Prostate gland (tissue), 2 donors: ENCODE data around the gene CLEC4M. TPM values are rescaled to one million over a fixed set of nuclear protein-coding genes. Genes with fewer than 3 reads are reported as not detected.

Experiments used
- DNase-seq: peaks from one replicate; pipeline ENCODE4 v3.0.0-alpha.2; 2019; ENCODE audit warnings: low spot score
- H3K27ac ChIP-seq, 2 donors: fragments of 200-600 bp; sonication (generic); 2 replicates each; pipeline ENCODE4 v1.5.1; 2017 to 2019
- H3K27me3 ChIP-seq: fragments of 200-600 bp; sonication (generic); replicated peaks from 2 replicates; pipeline ENCODE4 v1.5.1; 2019; ENCODE audit not compliant: insufficient read depth
- H3K36me3 ChIP-seq, 2 donors: fragments of 200-600 bp; sonication (generic); 1 replicate in 1 of 2; 2 replicates in 1 of 2; pipeline versions ENCODE4 v1.5.1 to v1.8.1; 2017 to 2019
- H3K4me1 ChIP-seq: fragments of 200-600 bp; sonication (generic); replicated peaks from 2 replicates; pipeline ENCODE4 v1.5.1; 2019
- H3K4me3 ChIP-seq, 2 donors: fragments of 200-600 bp; sonication (generic); 2 replicates each; pipeline ENCODE4 v1.5.1; 2017 to 2019
- H3K9me3 ChIP-seq: fragments of 200-600 bp; sonication (generic); 2 replicates; pipeline ENCODE4 v1.5.1; 2017
- CTCF ChIP-seq, 4 experiments: fragments of 200-600 bp in 2 of 4; fragments of 450-650 bp in 2 of 4; sonication (generic) in 2 of 4; IDR thresholded peaks; 1 replicate in 3 of 4; 2 replicates in 1 of 4; pipeline ENCODE4 v1.5.1; 2016 to 2019; ENCODE audit warnings: antibody characterized with exemption in 4 of 4, mild to moderate bottlenecking in 2 of 4, moderate library complexity in 2 of 4
- POLR2A ChIP-seq: fragments of 450-650 bp; IDR thresholded peaks from one replicate; pipeline ENCODE4 v1.6.1; 2016; ENCODE audit warnings: antibody characterized with exemption, mild to moderate bottlenecking
- POLR2AphosphoS5 ChIP-seq: sonication (generic); formaldehyde crosslinking; IDR thresholded peaks from one replicate; pipeline ENCODE4 v1.6.1; 2017; ENCODE audit warnings: antibody characterized with exemption
- WGBS: methylation state at CpG from one replicate; pipeline ENCODE4 v1.1.5; 2018; 5-methylcytosine and 5-hydroxymethylcytosine counted together
- intact Hi-C: fragments of 100-400 bp; cut with DNase I; formaldehyde crosslinking; loops from one replicate; pipeline ENCODE4 v1.14.2; 2022
- total RNA-seq, 2 donors: library from RNA; depleted of rRNA; stranded (reverse); fragments of >200 nt; gene quantifications; one replicate each; pipeline ENCODE4 v1.1.0, GENCODE V29; 2016

Gene CLEC4M
- total RNA-seq, 2 donors from 2014 or later = 11.0 TPM; not detected in 1

GRCh38 chr19:7734220-7735203 lies 28.5 kb upstream of the CLEC4M start:
- Histone ChIP-seq H3K27ac (no peak overlapping the region), H3K9me3 (no peaks in the 10 kb centered on the region), H3K4me3 (no peak overlapping the region), H3K4me1 (no peaks in the 10 kb centered on the region), H3K36me3 (no peaks in the 10 kb centered on the region), H3K27me3 (peaks cover 16% of the 10 kb centered on the region)
- WGBS = 52% methylated on average over 12 of the region's 12 CpGs
- DNase-seq = no peak
- TF ChIP-seq POLR2A = no peak
- no peak for TF ChIP-seq CTCF (IDR thresholded peaks at IDR 0.05)
- no peak for TF ChIP-seq POLR2AphosphoS5
- intact Hi-C loops = no loop called here

GRCh38 chr19:7736148-7736547 lies 26.9 kb upstream of the CLEC4M start:
- no peaks in the 10 kb centered on the region for H3K4me1 ChIP-seq
- intact Hi-C loops = no loop called here
- no peak for DNase-seq
- no peaks in the 10 kb centered on the region for H3K9me3 ChIP-seq
- no peak overlapping the region for H3K4me3 ChIP-seq
- H3K27ac ChIP-seq = no peak overlapping the region
- no peaks in the 10 kb centered on the region for H3K36me3 ChIP-seq
- no peak for TF ChIP-seq POLR2A
- TF ChIP-seq CTCF (IDR thresholded peaks at IDR 0.05) = no peak
- TF ChIP-seq POLR2AphosphoS5 = no peak
- H3K27me3 ChIP-seq = peaks cover 2% of the 10 kb centered on the region
- 92% methylated on average over 1 of the region's 1 CpG for WGBS

GRCh38 chr19:7737215-7737614 lies 25.8 kb upstream of the CLEC4M start:
- 79% methylated on average over 11 of the region's 11 CpGs for WGBS

GRCh38 chr19:7738023-7738422 lies 25.0 kb upstream of the CLEC4M start:
- DNase-seq = no peak
- Histone ChIP-seq H3K4me3 (no peak overlapping the region), H3K9me3 (no peaks in the 10 kb centered on the region), H3K36me3 (no peaks in the 10 kb centered on the region), H3K27ac (no peak overlapping the region), H3K27me3 (no peaks in the 10 kb centered on the region), H3K4me1 (no peaks in the 10 kb centered on the region)
- intact Hi-C loops = no loop called here
- TF ChIP-seq POLR2AphosphoS5 (no peak), CTCF (IDR thresholded peaks at IDR 0.05) (no peak), POLR2A (no peak)
- 71% methylated on average over 7 of the region's 7 CpGs for WGBS

More at GRCh38 chr19:7737215-7737614, 25.8 kb upstream of the CLEC4M start:
- TF ChIP-seq POLR2A (no peak), POLR2AphosphoS5 (no peak), CTCF (IDR thresholded peaks at IDR 0.05) (no peak)
- DNase-seq = no peak
- Histone ChIP-seq H3K4me3 (no peak overlapping the region), H3K36me3 (no peaks in the 10 kb centered on the region), H3K27me3 (no peaks in the 10 kb centered on the region), H3K9me3 (no peaks in the 10 kb centered on the region), H3K27ac (no peak overlapping the region), H3K4me1 (no peaks in the 10 kb centered on the region)
- intact Hi-C loops = no loop called here
